CD4-positive, alpha-beta T cell treated with Interleukin-17A for 4 hours (primary cell): Measurements from ENCODE around the gene BACE2.
A peak's percentile ranks its signal among the peaks of the same experiment; 100 is the strongest.

Source experiments
- DNase-seq: peaks from one replicate; pipeline ENCODE4 v3.0.0-alpha.2; 2020; ENCODE audit warnings: mixed read lengths

BACE2 gene

DNA sequence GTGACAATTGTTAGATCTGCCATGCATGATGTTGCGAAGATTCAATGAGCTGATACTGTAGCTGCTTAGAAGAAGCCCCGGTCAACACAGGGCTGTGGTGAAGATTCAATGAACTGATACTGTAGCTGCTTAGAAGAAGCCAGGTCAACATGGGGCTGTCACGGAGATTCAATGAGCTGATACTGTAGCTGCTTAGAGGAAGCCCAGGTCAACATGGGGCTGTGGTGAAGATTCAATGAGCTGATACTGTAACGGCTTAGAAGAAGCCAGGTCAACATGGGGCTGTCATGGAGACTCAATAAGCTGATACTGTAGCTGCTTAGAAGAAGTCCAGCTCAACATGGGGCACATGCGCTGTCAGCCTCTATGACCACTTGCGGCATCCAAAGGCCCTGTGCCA lies 18.8 kb upstream of the BACE2 start:
- DNase-seq = no peak

DNA sequence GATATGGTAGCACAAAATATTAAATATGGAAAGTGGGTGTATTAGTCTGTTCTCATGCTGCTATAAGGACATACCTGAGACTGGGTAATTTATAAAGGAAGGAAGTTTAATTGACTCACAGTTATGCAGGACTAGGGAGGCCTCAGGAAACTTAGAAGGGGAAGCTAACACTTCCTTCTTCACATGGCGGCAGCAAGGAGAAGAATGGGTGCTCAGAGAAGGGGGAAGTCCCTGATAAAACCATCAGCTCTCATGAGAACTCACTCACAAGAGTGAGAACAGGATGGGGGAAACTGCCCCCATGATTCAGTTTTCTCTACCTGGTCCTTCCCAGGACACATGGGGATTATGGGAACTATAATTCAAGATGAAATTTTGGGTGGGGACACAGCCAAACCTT lies 15.8 kb upstream of the BACE2 start:
- DNase-seq = no peak

DNA sequence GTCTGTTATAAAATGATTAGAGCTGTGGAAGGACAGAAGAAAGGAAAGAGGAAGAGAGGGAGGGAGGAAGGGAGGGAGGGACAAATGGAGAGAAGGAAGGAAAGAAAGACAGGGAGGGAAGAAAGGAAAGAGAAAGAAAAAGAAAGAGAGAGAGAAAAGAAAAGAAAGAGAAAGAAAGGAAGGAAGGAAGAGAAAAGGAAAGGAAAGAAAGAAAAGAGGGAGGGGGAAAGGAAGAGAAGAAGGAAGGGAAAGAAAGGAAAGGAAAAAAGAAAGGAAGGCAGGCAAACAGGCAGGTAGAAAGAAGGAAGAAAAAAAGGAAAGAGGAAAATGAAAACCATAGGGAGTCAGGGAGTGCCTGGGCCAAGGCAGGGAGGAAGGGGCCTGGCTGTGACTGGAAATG lies 14.5 kb upstream of the BACE2 start:
- no peak for DNase-seq

DNA sequence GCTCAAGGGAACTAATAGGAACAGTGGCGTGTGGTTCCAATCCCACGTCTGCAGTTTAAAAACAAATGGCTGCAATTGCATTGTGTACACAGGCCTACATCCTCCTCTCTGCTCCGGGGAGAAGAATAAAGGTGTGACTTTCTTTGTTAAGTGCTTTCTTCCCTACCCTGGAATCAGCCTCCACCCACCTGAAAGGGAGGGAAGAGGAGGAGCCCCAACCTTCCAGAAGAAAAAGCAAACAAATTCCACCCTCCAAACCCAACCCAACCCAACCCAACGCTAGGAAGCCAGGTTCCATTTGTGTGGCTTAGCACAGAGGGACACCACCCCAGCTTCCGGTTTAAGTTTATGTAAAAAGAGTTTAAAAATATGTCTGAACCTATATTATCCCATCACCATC lies 11.8 kb upstream of the BACE2 start:
- DNase-seq = no peak

DNA sequence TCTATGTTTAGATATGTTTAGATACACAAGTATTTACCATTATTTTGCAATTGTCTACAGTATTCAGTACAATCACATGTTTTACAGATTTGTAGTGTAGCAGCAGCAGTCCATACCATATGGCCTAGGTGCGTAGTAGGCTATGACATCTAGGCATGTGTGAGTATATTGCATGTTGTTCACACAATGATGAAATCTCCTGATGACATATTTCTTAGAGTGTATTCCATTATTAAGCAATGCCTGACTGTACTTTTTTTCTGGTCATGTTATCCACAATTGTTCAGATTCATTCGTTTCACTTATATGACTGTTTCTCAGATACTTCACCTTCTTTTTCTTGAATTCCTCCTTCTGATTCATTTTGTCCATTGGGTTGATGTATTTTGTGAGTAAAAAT lies 9.9 kb upstream of the BACE2 start:
- no peak for DNase-seq

DNA sequence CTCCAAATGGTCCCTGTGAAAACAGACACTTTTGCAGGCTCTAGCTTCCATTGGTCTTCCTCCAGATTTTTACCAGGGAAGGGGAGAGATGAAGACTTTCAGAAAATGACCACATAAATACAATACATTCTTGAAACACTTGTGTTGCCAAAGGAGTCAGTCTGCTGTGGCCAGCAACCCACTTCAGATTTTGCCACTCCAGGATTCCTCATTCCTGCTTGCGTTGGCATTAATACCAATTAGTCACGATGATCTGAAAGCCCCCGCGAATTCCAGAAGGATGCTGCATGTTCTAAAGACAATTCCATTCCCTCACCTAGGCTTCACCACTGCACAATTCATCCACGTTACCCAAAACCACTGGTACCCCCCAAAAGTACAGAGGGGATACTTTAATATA lies 7.9 kb upstream of the BACE2 start:
- no peak for DNase-seq

DNA sequence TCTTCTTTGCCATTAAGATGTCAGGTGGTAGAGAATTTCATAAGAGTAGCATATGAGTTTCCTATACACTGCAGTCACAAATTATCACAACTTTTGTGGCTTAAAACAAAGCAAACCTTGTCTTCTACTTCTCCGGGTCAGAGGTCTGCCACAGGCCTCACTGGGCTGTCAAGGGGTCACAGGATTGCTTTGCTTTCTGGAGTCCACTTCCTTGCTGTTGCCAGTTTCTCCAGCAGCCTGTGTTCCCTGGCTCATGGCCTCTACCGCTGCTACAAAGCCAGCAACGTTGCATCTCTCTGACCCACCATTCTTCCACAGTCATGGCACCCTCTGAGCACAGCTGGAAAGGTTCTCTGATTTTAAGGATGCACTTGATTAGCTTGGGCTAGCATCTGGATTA lies 6.5 kb upstream of the BACE2 start:
- DNase-seq = no peak

DNA sequence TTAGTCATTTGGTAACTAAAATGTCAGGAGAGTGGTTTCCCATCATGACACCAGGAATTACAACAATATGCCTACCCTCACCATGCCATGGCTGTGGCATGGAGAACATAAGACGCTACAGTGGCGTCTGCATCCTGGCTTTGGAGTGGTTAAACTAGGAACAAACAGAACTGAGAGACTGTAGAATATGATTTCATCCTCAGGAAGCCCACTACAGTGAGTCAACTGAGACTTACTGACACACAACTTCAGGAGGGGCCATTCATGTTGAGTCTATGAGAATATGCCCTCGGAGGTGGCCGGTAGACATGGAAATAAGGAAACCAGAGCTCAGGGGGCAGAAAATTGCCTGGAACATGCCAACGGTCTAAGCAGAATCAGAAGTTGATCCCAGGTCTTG lies 5.9 kb upstream of the BACE2 start:
- DNase-seq = no peak

DNA sequence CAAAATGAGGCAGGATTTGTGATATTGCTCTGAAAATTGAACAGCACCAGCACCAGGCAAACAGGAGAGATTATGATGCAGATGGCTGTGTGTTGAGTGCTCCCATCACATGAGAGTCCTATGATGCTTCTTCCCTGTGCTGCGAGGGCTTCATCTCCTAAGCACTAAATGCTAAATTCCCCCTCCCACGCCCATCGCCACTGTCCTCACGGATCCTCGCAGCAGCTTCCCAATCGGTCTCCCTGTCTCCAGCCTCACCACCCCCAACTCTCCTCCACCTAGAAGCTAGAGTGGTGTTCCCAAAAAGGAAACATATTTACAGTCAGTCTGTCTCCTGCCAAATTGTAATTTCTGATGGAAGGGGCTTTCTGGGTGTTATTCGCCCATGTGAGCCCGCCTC lies 4.9 kb upstream of the BACE2 start:
- DNase-seq = no peak

DNA sequence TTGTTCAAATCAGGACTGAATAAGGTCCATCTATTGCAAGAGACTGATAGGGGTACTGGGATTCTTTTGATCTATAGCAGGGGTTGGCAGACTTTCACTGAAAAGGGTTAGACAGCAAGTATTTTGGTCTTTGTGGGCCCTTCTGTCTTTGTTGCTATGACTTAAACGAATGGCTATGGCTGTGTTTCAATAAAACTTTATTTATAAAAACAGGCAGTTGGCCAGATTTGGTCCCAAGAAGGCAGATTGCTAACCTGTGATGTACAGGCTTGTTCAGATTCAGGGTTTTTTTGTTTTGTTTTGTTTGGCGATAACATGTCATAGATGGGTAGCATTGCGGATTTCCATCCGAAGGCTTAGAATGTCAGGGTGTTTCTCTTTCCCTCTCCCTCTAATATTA lies 3.9 kb upstream of the BACE2 start:
- DNase-seq = no peak

DNA sequence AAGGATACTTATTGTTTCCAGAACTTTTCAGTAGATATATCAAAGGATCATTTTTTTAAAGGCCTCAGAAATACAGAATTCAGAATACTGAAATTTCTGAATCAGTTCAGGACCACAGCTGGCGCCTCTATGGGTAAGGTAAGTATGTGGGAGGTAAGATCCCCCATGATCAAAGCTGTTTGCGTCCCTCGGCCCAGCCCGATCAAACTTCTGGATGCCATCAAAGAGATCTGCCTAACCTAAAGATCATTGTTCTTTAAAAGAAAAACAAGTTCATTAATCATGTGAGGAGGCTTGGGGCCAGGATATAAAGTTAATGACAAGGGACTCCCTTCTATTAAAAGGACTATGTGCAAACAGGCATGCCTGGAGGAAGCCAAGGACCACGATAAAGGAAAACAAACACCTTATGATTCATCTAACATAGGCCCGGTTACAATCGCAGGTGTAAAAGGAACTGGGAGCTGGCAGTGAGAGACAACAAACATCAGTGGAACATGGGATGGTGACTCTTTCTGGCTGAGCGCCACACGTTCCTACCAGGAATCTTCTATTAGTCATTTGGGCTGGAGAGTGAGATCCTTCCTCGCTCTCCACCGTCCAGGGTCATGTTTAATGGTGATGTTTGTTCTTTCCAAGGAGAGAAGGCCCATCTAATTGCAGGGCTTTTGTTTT lies 2.8 kb upstream of the BACE2 start:
- no peak for DNase-seq

DNA sequence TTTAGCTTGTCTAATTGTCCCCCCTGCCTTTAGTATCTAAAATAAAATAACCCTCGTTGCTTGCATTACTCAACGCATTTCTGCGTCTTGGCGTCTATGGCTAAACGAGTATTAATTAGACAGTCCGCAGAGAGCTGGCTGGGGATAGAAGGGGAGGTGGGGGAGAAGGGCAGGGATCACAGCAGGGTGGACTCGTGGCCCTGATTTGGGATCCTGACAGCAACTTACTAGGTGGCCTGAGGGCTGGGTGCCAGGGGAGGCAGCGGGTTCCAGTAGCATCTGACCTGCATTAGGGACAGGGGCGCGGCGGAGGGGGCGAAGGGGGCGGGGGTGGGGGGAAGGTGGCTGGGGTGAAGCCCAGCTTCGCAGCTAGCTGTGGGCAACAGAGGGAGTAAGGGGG lies 1.1 kb upstream of the BACE2 start:
- no peak for DNase-seq

DNA sequence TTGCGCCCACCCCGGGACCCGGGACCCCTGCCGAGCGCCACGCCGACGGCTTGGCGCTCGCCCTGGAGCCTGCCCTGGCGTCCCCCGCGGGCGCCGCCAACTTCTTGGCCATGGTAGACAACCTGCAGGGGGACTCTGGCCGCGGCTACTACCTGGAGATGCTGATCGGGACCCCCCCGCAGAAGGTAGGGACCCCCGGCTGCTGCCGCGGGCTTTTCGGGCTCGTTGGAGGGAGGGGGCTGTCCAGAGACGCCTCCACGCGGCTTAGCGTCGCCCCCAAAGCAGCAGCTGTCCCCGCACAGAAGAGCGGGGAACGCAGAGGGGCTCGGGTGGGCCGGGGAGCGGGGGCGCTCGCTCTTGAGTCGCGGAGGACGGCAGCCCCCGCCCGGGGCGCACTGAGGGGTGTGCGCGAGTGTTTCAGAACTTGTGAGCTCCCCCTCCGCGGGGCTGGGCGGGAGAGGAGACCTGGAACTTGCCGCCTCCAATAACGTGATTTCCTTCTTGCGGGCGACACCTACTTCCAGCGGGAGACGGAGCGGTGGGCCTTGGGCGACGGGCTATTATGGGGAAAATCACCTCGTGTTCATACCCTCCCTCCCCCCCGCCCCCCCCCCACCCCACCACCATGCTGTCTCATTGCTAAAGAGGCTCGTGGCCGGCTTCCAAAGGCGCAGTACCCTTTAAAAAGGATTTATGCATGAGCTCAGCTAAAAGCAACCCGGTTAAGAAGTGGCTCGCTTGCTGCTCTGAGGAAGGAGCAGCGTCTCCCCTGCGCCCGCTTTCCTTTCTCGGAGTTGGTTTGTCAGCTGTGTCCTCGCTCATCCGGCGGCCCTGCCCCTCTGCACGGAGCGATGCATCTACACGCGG lies 664 bp downstream of the BACE2 start:
- DNase-seq = no peak

DNA sequence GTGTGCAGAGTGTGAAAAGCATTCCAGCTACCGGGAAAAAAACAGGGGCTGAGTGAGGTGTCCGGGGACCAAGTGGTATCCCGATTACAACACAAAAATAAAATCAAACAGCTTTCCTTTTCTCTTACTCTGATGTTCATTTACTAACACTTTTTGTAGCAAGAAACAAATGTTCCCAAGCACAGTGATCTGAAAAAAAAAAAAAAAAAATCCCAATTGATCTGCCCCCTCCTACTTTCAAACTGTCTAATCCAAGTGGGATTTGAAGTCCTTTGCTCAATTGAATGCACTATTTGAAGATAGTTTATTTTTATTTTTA lies 1.3 kb downstream of the BACE2 start:
- DNase-seq = no peak

DNA sequence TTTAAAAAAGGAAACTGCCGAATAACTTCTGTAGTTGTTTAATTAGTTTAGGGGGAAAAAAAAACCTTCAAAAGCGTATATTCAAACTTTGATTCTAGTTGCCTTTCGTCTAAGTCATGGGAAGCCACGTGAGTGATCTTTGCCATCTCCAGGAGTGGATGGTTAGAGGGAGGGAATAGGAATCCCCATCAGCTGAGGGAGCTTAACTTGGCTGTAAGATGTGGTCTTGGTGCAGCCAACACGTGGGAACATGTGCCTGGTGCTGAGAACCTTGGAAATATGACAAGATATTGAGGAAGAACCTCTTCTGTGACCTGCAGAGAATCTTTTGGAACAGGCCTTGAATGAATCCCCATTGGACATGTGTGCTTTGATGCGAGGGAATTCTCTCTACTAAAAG lies 1.7 kb downstream of the BACE2 start:
- DNase-seq = no peak

DNA sequence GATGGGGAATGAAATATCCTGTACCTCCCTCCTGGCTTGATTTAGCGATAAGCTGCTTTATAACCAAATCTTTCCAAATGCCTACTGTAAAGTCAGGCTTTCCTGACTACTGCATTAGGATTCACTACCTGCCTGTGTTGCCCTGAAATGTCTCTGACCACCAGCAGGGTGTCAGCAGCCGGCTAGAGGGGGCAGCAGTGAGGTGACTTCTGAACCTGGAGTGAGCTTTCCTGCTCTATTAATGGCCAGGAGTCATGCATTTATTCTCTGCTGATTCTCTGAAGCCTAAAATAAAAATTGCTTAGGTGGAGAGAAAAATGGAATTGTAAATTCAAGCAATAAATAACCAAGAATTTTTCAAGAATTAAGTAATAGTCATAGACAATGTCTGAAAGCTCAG lies 2.5 kb downstream of the BACE2 start:
- peak; percentile 7 for DNase-seq

DNA sequence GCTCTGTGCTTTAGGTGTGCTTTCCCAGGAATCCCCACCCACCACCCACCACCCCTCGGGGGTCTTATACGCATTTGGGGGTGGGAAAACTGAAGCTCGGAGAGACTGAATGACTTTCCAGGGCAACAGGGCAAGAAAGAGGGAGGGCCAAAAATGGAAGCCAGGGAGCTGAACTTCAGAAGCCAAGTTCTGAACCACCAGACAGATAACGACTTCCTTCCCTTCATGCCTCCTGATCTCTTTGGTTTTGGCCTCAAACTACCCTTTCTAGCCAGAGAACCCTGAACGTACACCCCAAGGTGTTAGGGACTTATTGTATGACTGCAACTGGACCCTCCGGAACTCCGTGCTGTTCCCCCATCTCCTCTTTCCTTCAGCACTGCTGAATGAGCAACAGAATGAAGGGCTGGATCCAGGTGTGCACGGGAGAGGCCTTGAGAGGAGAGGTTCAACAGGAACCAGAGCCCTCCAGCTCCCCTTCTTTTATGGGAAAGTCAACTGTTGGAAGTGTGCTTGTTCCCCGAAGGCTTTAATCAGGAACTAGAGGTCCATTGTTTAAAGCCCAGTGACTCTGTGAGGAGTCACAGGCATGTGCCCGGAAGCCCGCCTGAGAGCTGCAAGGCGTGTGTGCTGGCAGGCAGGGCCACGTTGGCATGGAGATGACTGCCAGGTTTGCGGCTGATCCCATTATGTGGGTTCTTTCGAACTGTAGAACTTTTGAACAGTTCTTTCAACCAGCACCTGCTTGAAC lies 3.1 kb downstream of the BACE2 start:
- DNase-seq = no peak

DNA sequence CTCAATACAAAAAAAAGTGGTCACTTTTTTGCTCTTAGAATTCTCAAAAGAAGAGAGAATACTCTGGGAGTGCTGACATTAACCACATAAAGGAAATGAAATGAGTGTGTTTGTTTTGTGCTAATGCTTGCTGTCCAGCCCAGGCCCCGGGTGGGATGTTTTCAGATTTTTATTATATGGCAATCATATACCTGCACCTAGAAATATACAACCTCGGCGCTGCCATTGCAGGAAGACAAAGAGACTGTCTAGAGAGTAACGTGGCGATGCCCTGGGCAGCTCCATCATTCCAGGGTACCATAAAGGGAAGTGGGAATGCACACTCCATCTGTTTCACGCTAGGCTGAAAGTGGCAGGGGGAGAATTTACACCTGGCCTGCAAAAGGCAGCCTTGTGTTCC lies 7.1 kb downstream of the BACE2 start:
- DNase-seq = no peak

DNA sequence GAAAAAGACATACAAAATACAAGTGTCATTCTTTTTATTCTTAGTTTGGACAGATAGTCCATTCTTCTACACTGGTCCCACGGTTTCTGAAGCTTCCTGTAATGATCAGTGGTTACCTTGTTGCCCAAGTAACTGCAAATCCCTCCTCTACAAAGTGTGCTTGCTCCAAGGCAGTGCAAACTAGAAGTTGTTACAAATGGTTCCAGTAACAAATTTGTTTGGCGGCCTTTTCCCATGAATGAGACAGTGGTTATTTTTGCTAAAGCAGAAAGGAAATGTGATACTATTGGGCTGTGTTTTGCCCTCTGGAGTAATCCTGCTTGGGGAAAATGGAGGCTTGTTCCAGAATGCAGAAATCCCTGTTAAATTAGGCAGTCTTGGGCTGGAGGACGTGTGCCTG lies 8.9 kb downstream of the BACE2 start:
- no peak for DNase-seq

DNA sequence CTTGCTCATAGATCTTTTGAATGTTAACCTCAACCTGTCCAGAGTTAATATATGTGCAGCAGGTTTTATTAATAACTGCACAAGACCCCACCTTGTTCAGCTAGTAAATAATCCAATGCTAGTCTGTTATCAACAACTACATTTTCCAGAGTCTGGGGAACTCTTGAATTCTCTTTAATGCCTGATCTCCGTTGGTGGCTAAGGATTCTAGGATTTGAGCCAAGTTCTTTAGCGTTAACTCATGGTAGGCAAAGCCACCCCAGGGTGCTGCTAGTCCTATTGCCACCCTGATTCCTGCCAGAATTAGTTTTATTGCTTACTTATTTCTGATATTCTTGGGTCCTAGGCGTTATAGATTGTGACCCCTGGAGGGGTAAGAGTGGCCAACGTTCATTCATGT lies 12.8 kb downstream of the BACE2 start:
- DNase-seq = no peak

DNA sequence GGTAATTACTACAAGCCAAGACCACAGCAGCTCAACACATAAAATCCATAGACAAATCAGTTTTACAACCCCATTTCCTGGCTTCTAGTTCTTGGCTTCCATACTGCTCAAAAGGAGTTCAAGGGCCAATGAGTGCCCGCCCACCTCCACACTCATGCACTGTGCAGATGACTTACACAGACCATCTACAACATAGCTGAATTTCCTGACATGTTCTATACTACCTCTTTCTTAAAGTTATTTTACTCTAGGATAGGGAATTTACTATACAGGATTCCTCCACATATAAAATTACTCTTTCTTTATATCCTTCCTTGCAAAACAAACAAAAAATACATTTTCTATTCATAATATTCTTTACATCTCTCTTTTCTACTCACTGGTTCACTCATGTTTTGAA lies 14.6 kb downstream of the BACE2 start:
- DNase-seq = no peak

DNA sequence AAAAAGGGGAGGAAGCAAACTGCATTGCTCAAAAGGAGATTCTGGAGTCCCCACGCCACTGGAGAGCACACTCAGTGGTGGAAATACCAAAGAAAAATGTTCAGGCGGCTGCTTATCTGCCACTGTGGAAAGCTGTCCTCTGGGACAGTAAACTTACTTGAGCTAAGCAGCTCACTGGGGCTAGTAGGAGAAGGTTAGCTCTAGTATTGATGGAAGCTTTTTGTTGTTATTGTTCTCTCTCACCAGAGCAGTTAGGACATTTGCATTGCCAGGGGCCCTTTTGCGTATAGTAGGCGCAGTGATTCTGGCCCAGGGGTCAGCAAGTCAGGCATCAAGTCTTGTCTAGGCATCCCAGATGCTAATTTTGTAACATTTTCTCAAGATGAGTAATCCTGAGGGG lies 15.6 kb downstream of the BACE2 start:
- no peak for DNase-seq

DNA sequence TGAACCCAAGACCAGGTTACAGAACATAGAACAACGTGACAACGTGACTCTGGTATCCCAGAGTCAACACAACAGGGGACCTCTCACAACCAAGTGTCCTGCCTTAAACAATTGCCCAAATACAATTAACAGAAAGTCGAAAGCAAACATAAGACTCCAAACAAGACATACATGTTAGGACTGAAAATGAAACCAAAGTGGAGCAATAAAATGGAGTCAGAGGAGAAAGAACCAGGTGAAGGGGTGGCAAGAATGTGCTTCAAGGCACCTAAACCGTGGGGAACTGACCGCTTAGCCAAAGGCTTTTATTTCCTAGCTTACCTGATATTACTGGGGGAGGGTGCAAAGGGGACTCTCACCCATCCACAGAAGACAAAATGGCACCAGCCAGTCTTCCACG lies 17.8 kb downstream of the BACE2 start:
- DNase-seq = no peak
